Measurements from ENCODE around the gene STRC.
"Not testable (repeated sequence)": the region's sequence is repeated elsewhere in the genome, so short reads cannot be mapped to it uniquely, and the experiment has no call there.

GRCh38 chr15:43617750-43618149 lies 850 bp downstream of the STRC start:
- not testable (repeated sequence) for TF ChIP-seq CTCF (conservative IDR thresholded peaks at IDR 0.05); ZFX (IDR thresholded peaks at IDR 0.05)
